Left lung (tissue), 10 donors: Measurements from ENCODE around the gene RASGEF1B. TPM values are rescaled to one million over a fixed set of nuclear protein-coding genes. Genes with fewer than 3 reads are reported as not detected.

Experiments used
- ATAC-seq: fragments of 200-7000 bp; cut with Tn5 transposase; one replicate; pipeline ENCODE4 v1.9.1; 2020; ENCODE audit warnings: moderate library complexity
- DNase-seq, 4 donors: peaks; one replicate each; pipeline ENCODE4 v3.0.0-alpha.2; 2013 to 2020
- H3K27ac ChIP-seq, 2 donors: fragments of 200-600 bp; sonication (generic) in 1 of 2; one replicate each; pipeline versions ENCODE4 v1.5.0 to v1.8.0; 2020 to 2021
- H3K27me3 ChIP-seq, 2 donors: fragments of 200-600 bp; sonication (generic) in 1 of 2; one replicate each; pipeline versions ENCODE4 v1.5.0 to v1.8.0; 2020 to 2021
- H3K36me3 ChIP-seq, 2 donors: fragments of 200-600 bp; sonication (generic) in 1 of 2; one replicate each; pipeline versions ENCODE4 v1.5.0 to v1.8.0; 2020 to 2021
- H3K4me1 ChIP-seq, 2 donors: fragments of 200-600 bp; one replicate each; pipeline ENCODE4 v1.8.0; 2021
- H3K4me3 ChIP-seq, 2 donors: fragments of 200-600 bp; sonication (generic) in 1 of 2; one replicate each; pipeline versions ENCODE4 v1.5.0 to v1.8.0; 2020 to 2021; ENCODE audit warnings: mild to moderate bottlenecking in 1 of 2
- H3K9me3 ChIP-seq, 2 donors: fragments of 200-600 bp; sonication (generic) in 1 of 2; one replicate each; pipeline versions ENCODE4 v1.5.0 to v1.8.0; 2020 to 2021
- CTCF ChIP-seq, 2 donors: fragments of 200-600 bp; sonication (generic) in 1 of 2; IDR thresholded peaks; one replicate each; pipeline versions ENCODE4 v1.5.0 to v1.8.0; 2021; ENCODE audit warnings: antibody characterized with exemption in 2 of 2
- intact Hi-C, 2 donors: fragments of 100-400 bp; cut with DNase I; formaldehyde crosslinking; loops; one replicate each; pipeline versions ENCODE4 v1.11.2 to v1.14.2; 2022
- polyA plus RNA-seq, 6 donors: library from polyadenylated mRNA; unstranded; fragments of 120-200 nt; gene quantifications; one replicate each; pipeline ENCODE4 v1.2.1, GENCODE V29; 2013; ENCODE audit not compliant: insufficient read length in 6 of 6
- total RNA-seq, 2 donors: library from RNA; stranded (reverse); fragmentation: NEBNext Ultra II Directional; extraction: Animal tissue kit (Norgen Biotek cat#: 25700); gene quantifications; one replicate each; pipeline ENCODE4 v1.2.1, GENCODE V29; 2021
- donor health status: DM: no; HTN: yes; CAD: no.
- donor health status: DM: no; HTN: no; CAD: no.

RASGEF1B gene
- total and polyA plus RNA-seq, 8 donors, result 8.4 to 34.7 (median 12.5) TPM

- H3K9me3 ChIP-seq, result no peaks in the 10 kb centered on the region
- H3K4me1 ChIP-seq, result peaks cover 4% of the 10 kb centered on the region in 2 donors
- H3K36me3 ChIP-seq, result no peaks in the 10 kb centered on the region
- no peak for TF ChIP-seq CTCF (IDR thresholded peaks at IDR 0.05)
- no peak overlapping the region for H3K4me3 ChIP-seq
- H3K27me3 ChIP-seq, result no peaks in the 10 kb centered on the region
- ATAC-seq, result no peak
- no peak overlapping the region for H3K27ac ChIP-seq
- DNase-seq, result peak in 1 of 4 donors; percentile 29
- intact Hi-C loops, result no loop called here
Measured at GRCh38 chr4:81516241-81516640, 44.5 kb upstream of the RASGEF1B start.

DNA sequence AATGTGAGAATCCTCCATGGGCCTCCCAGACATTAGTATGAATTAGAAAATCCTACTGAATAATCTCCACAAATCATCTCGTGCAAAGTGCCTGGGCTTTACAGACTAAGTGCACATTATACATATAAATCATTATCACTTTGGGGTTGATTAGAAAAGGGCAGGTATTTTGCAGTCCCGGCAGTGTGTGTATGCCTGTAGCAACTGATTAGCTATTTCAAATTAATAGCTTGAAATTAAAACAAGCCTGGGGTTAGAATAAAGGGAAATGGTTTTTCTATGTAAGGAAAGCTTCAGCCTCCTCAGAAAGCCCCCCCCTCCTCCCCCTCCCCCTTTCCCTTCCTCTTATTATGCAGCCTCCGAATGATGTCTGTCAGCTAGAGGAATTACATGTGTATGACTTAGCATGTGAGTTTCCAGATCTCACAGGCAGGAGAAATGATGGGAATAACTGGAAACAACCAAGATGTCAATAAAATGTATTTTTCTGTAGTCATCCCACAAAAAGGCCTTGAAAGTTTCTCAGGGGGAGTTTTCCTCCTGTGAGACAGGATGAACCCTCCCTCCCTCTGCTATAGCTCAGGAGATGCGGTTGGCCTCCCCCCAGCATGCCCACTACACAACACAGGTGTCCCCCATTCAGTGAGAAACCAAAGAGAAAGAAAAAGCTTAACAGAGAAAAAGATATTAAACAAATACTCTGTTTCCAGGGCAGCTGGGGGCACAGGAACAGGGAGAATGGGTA is 41.2 kb upstream of the RASGEF1B start:
- no peak for TF ChIP-seq CTCF (IDR thresholded peaks at IDR 0.05)
- no peaks in the 10 kb centered on the region for H3K36me3 ChIP-seq
- no peak for ATAC-seq
- no peak overlapping the region for H3K4me3 ChIP-seq
- H3K27me3 ChIP-seq, result no peaks in the 10 kb centered on the region
- no peak for DNase-seq
- intact Hi-C loops, result no loop called here
- peaks cover 10 to 24% of the 10 kb centered on the region in 2 donors for H3K4me1 ChIP-seq
- H3K9me3 ChIP-seq, result no peaks in the 10 kb centered on the region
- no peak overlapping the region for H3K27ac ChIP-seq

DNA sequence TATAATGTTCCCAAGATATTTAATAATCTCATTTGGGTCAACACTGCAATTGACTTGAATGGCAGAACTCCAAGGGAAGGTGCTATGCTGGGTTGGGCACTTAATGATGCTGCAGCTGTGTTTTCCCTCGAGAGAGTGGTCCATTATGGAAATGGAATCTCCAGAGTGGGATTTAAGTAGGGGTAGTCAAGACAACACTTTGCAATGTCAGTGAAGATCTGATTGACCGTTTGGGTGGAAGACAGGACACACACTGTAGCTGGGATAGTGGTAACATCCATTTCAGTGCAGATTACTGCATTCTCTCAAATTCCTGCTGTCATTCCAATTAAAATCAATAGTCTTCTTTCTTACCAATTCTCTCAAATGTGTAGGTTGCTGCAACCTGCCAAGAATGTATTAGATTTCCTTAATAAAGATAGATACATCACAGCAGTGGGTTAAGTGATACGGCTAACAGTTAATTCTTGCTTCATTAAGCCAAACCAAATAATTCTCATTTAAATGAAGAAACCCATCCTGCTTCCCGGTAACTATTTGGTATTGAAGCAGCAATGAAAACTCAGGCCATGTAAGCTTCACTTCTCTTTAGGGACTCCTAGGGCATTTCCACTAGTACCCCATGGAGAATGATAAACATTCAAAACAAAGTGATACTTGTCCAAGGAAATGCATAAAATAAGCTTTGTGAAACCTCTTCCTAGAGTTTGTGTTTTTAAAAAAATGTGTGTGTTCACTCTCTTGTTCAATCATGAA is 40.5 kb upstream of the RASGEF1B start:
- Histone ChIP-seq H3K27ac (no peak overlapping the region), H3K4me1 (peaks cover 12 to 32% of the 10 kb centered on the region in 2 donors)
- ATAC-seq, result no peak

GRCh38 chr4:81510643-81511178 is 39.0 kb upstream of the RASGEF1B start:
- ATAC-seq, result no peak
- H3K4me3 ChIP-seq, result no peak overlapping the region
- H3K9me3 ChIP-seq, result no peaks in the 10 kb centered on the region
- no peak overlapping the region for H3K27ac ChIP-seq
- H3K4me1 ChIP-seq, result peaks cover 13 to 45% of the 10 kb centered on the region in 2 donors
- intact Hi-C loops, result no loop called here
- H3K36me3 ChIP-seq, result no peaks in the 10 kb centered on the region
- no peak for TF ChIP-seq CTCF (IDR thresholded peaks at IDR 0.05)
- no peaks in the 10 kb centered on the region for H3K27me3 ChIP-seq
- DNase-seq, result no peak

More for the DNA sequence above, 40.5 kb upstream of the RASGEF1B start:
- Histone ChIP-seq H3K9me3 (no peaks in the 10 kb centered on the region), H3K4me3 (no peak overlapping the region), H3K27me3 (no peaks in the 10 kb centered on the region), H3K36me3 (no peaks in the 10 kb centered on the region)
- no peak for DNase-seq
- TF ChIP-seq CTCF (IDR thresholded peaks at IDR 0.05), result no peak
- intact Hi-C loops, result no loop called here

DNA sequence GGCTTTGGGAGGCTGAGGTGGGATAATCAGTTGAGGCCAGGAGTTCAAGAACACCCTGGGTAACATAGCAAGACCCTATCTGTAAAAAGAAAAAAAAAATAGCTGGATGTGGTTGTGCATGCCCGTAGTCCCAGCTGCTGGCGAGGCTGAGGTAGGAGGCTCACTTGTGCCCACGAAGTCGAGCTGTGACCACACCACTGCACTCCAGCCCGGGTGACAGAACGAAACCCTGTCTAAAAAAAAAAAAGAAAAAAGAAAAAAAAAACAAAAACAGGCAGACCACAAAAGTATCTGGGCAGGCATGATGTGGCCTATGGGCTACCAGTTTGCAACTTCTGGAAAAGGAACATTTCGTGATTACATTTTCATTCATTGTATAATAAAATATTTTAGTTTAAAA is 38.1 kb upstream of the RASGEF1B start:
- TF ChIP-seq CTCF (IDR thresholded peaks at IDR 0.05), result no peak
- Histone ChIP-seq H3K36me3 (no peaks in the 10 kb centered on the region), H3K27ac (peak overlapping the region; percentile 49 to 71)

More for the DNA sequence above, 38.1 kb upstream of the RASGEF1B start:
- Histone ChIP-seq H3K27me3 (no peaks in the 10 kb centered on the region), H3K4me3 (no peak overlapping the region), H3K9me3 (no peaks in the 10 kb centered on the region), H3K4me1 (peaks cover 18 to 54% of the 10 kb centered on the region in 2 donors)
- ATAC-seq, result no peak
- intact Hi-C loops, result no loop called here
- peak in 1 of 4 donors; percentile 59 for DNase-seq
